HEK293 (cell line): ENCODE data around the gene HS3ST3A1.

Experiments
- SP2 ChIP-seq: fragments of 450-650 bp; formaldehyde crosslinking; IDR thresholded peaks from 2 replicates; pipeline ENCODE4 v1.5.1; 2016; ENCODE audit warnings: missing biosample characterization, missing genetic modification characterization
- ZNF155 ChIP-seq: fragments of 450-650 bp; formaldehyde crosslinking; IDR thresholded peaks from 2 replicates; pipeline ENCODE4 v1.5.1; 2016; ENCODE audit warnings: missing biosample characterization, missing genetic modification characterization
- TF ChIP-seq, protein P1 (sequence below): fragments of 450-650 bp; formaldehyde crosslinking; IDR thresholded peaks from 2 replicates; pipeline ENCODE4 v1.5.1; 2016; ENCODE audit warnings: missing biosample characterization, missing genetic modification characterization

GRCh38 chr17:13598353-13599167 is 3.2 kb downstream of the HS3ST3A1 start:
- no peak for TF ChIP-seq ZNF155 (tag by site-specific recombination)
- TF ChIP-seq, protein P1, sequence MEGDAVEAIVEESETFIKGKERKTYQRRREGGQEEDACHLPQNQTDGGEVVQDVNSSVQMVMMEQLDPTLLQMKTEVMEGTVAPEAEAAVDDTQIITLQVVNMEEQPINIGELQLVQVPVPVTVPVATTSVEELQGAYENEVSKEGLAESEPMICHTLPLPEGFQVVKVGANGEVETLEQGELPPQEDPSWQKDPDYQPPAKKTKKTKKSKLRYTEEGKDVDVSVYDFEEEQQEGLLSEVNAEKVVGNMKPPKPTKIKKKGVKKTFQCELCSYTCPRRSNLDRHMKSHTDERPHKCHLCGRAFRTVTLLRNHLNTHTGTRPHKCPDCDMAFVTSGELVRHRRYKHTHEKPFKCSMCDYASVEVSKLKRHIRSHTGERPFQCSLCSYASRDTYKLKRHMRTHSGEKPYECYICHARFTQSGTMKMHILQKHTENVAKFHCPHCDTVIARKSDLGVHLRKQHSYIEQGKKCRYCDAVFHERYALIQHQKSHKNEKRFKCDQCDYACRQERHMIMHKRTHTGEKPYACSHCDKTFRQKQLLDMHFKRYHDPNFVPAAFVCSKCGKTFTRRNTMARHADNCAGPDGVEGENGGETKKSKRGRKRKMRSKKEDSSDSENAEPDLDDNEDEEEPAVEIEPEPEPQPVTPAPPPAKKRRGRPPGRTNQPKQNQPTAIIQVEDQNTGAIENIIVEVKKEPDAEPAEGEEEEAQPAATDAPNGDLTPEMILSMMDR (tag by site-specific recombination) = no peak
- no peak for TF ChIP-seq SP2
